ENCODE results near the gene AACS.
A peak's percentile ranks its signal among the peaks of the same experiment; 100 is the strongest.
"Not testable (repeated sequence)": the region's sequence is repeated elsewhere in the genome, so short reads cannot be mapped to it uniquely, and the experiment has no call there.

The AACS gene

GRCh38 chr12:125124320-125124966, 59.2 kb downstream of the AACS start:
- DNase-seq (ENCODE audit: low read depth), result no peak

GRCh38 chr12:125125271-125125670, 60.0 kb downstream of the AACS start:
- DNase-seq (ENCODE audit: low read depth), result no peak

DNA sequence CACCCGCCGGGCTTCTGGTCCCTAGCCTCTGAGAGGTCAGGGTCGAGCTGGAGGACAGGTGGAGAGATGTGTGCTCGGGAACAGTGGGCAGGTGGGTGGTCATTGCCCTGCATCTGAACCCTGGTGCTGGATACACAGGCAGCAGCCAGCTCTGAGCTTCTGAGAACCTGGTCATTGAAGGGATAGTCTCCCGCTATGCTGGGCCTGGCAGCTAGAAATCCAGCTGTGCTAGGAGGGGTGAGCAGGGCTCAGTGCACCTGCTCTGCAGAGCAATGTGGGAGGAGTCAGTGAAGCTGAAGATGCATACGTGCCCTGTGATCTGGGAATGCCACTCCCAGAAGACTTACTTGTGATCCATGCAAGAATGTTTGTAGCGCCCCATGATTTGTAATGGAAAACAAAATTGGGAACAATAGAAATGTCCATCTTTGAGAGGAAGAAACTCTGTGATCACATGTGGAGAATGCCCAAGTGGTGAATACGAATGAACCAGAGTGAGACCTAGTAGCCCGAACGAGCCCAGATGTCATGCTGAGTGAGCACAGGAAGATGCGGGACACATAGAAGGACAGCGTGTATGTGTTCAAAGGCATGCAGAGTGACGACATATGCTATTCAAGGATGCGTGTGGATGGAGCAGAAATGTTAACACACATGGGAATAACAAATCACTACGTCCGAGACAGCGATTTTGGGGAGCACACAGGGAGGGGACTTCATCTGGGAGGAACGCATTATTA, 63.4 kb downstream of the AACS start:
- DNase-seq (ENCODE audit: low read depth), result no peak

GRCh38 chr12:125129179-125129571, 63.9 kb downstream of the AACS start:
- no peak for DNase-seq (ENCODE audit: low read depth)

DNA sequence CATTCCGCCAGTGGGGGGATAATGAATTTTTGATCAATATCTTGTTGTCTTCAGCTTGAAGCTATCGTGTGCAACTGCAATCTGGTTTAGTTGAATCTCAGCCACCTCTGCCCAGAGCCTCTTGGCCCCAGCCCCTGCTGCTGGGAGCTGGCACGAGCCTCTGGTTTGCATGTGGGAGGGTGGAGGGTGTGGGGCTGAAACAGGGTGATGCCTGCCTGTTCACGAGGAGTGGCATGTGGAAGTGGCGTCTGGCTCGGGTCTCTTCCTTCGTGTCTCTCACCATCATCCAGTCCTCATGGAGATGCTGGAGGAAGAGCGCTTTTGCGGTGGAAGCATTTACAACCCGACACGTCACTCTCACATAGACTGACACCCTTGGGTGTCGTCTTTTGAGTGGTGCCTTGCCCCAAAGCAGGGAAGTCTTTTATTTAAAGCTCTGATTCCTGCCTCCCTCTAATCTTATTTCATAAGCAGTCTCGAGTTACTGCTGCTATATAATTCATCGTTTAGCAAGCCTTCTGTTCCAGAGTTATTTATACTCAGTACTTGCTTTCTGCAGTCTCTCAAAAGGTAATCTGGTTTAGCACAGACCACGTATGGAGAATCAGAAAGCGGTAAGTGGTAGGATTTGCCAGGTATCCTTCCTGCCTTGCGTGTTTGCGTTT, 64.5 kb downstream of the AACS start:
- no peak for DNase-seq (ENCODE audit: low read depth)

DNA sequence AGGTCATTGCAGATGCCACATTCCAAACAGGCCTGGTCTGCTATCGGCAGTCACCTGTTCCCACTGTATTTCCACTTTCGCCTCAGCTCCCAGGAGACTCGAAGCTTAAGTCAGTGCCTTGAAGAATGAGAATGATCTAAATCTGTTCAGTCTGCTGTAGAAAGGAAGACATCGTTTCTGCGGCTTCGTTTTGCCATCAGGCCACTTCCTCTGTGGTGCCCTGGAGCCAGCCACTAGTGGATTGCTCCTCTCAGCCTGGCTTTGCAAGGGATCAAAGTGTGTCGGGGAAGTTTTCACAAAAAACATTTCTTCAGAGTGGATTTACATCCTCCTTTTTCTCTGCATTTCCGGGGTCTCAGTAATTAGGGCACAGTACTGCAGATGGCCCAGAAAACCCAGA, 66.7 kb downstream of the AACS start:
- no peak for DNase-seq (ENCODE audit: low read depth)

- no peak for DNase-seq (ENCODE audit: low read depth)
Measured at GRCh38 chr12:125132698-125133400, 67.6 kb downstream of the AACS start.

GRCh38 chr12:125133616-125134015, 68.4 kb downstream of the AACS start:
- no peak for DNase-seq (ENCODE audit: low read depth)

DNA sequence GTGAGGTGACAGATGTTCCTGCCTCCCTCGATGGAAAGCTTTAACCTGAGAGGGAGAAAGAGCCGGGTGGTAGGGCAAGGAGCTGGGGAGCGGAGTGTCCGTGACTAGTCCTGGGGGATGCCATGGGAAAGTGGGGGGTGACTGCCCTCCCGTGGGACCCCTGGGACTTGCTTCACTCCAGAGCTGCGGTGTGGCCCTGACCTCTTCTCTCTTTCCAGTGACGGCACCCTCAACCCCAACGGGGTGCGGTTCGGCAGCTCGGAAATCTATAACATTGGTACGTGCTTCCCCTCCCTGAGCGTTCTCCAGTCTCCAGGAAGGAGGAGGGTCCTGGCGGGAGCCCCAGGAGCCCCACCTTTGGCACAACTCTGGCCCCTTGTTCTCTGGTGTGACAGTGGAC, 69.3 kb downstream of the AACS start:
- DNase-seq (ENCODE audit: low read depth), result no peak

DNA sequence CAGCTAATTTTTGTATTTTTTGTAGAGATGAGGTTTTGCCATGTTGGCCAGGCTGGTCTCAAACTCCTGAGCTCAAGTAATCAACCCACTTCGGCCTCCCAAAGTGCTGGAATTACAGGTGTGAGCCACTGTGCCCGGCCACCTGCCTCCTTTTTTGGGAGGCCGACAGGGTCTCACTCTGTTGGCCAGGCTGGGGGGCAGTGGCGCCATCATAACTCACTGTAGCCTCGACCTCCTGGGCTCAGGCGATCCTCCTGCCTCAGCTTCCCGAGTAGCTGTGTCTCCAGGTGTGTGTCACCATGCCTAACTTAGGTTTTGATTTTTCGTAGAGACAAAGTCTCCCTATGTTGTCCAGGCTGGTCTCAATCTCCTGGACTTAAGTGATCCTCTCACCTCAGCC, 70.7 kb downstream of the AACS start:
- DNase-seq (ENCODE audit: low read depth), result no peak

DNA sequence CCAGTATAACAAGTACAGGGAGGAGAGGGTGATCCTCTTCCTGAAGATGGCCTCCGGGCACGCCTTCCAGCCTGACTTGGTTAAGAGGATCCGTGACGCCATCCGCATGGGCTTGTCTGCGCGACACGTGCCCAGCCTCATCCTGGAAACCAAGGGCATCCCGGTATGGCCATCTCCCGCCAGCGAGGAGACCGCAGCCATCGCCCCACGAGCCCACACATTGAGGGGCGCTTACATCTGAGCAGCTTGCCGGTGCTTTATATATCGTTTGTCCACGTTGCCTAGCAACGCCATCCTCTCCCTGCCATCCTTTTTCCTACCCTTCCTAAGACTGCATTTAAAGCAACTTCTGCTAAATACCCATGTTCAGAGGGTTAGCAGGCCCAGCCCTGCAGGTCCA, 71.5 kb downstream of the AACS start:
- no peak for DNase-seq (ENCODE audit: low read depth)

DNA sequence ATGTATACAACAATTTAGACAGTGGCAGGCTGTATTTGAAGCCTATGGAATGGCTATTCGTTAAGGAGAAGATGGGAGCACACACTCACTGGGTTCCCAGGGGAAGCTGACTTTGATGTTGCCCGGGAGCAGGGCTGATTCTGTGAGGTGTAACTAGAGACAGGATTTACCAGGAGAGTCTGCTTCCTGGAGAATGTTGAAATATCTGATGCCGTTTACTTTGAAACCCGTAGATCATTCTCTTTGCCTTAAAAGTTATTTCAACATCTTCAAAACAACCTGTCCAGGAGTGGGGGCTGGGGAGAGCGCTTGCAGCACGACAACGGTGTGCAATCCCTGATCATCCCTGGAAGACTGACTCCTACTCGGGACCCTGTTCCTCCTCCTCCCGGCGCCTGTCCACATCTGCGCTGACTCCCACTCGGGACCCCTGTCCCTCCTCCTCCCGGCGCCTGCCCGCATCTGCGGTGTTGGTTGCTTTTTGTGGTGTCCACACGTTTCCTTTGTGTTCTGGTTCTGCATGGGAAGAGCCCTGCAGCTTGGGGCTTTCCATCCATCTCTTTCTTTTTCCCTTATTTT, 72.6 kb downstream of the AACS start:
- no peak for DNase-seq (ENCODE audit: low read depth)

- peak; percentile 27 for DNase-seq (ENCODE audit: low read depth)
Measured at GRCh38 chr12:125140279-125141209, 75.3 kb downstream of the AACS start.

DNA sequence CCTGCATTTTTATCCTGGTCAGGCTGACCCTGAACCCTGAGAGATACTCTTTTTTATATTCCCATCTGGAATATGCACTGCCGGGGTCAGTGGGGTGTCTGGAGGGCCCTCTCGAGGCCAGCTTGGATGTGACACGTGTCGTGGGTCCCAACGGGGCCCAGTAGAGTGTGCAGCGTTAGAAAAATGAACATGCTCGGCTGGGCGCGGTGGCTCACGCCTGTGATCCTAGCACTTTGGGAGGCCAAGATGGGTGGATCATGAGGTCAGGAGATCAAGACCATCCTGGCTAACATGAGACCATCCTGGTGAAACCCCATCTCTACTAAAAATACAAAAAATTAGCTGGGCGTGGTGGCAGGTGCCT, 76.0 kb downstream of the AACS start:
- not testable (repeated sequence) for DNase-seq (ENCODE audit: low read depth)

GRCh38 chr12:125142601-125143000, 77.4 kb downstream of the AACS start:
- DNase-seq (ENCODE audit: low read depth), result no peak

GRCh38 chr12:125143491-125143890, 78.3 kb downstream of the AACS start:
- no peak for DNase-seq (ENCODE audit: low read depth)

DNA sequence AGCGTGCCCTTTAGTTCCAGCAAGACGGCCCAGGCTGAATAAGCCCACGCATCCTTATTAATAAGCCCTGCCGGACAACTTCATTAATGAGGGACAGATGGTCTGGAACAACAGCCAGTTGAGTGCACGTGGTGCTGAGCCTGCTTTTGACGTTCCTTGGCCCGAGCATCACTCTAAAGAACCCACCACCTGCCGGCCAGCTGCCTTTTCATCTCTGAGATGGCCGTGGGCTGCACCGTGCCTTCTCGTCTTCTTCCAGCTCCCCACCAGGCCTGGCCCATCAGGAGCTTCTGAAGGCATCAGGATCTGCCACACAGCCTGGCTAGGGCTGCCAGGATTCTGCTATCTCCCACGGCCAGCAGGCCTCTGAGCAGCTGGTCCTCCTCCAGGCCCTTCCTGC, 80.0 kb downstream of the AACS start:
- DNase-seq (ENCODE audit: low read depth), result no peak

- no peak for DNase-seq (ENCODE audit: low read depth)
Measured at GRCh38 chr12:125148316-125148715, 83.1 kb downstream of the AACS start.

DNA sequence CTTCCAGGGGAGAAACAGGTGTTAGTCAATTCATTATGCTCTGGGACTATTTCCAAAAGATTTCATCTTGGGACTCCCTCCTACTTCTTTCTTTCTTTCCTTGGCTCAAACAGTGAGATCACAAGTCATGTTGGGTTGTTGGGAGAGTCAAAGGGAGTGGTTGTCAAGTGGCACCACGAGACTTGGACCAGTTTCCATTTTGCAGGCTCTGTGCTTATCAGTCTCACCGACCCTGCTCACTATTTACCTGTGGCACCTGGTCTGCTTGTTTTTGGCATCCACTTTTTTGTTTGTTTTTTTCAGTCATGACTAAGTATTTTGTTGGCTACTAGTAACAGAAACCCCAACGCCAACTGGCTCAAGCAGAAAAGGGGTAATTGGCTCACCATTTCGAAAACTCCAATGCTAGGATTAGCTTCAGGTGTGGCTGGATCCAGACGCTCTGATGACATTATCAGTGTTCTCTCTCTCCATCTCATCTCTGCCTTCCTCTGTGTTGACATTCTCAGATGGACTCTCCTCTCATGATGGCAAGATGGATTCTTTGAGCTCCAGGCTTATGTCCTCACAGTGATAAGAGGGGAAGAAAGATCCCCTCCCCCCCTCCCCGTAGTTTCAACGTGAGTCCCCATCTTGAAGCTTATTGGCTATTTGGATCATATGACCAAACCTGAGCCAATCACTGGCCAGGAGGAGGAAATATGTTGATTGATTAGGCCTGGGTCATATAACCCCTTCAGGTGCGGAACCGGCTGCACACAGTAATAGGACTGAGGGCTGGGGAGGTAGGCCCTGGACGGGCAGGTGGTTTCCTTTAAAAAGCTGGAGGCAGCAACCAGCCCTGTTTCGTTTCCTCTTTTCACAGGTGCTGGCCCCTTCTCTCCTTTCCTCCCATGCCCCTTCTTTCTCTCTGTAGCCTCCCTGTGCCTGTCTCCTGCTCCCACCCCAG, 84.2 kb downstream of the AACS start:
- no peak for DNase-seq (ENCODE audit: low read depth)

DNA sequence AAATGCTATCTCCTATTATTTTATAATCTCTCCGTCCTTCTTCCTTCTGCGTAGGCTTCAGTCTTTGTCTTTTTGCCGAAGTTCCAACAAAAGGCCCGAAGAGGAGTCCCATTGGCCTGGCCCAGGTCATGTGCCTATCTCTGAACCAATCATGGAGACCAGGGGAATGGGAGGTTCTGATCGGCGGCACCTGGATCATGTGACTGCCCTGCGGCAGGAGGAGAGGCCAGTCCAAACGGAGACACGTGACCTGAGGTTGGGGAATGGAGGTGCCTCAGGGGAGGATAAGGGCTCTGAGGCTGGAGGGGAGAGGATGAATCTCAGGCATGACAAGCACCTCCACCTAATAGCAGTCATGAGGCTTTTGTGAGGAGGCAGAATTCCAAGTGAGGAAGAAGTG, 86.0 kb downstream of the AACS start:
- no peak for DNase-seq (ENCODE audit: low read depth)
